SU-DHL-6 (cell line): ENCODE measurements around the gene PPP2R2C.

Experiments
- H2AFZ ChIP-seq: fragments of 200-600 bp; sonication (generic); 2 replicates; pipeline ENCODE4 v1.6.1; 2014; ENCODE audit warnings: low read depth, mild to moderate bottlenecking, moderate library complexity, mixed read lengths, antibody characterized with exemption, low read length; ENCODE audit not compliant: severe bottlenecking
- H3F3A ChIP-seq: fragments of 200-600 bp; shearing (Covaris generic); 2 replicates; pipeline ENCODE4 v1.6.0; 2016; ENCODE audit warnings: antibody characterized with exemption, mild to moderate bottlenecking; ENCODE audit not compliant: insufficient read depth
- H3K27ac ChIP-seq: fragments of 200-600 bp; sonication (generic); 2 replicates; pipeline ENCODE4 v1.5.1; 2016; ENCODE audit warnings: low read depth, mild to moderate bottlenecking, low read length, moderate library complexity, mixed read lengths
- H3K27me3 ChIP-seq: fragments of 200-600 bp; sonication (generic), shearing (Covaris generic); 2 replicates; pipeline ENCODE4 v1.6.0; 2014; ENCODE audit warnings: mild to moderate bottlenecking, low read length
- H3K36me3 ChIP-seq: fragments of 200-600 bp; sonication (generic); 2 replicates; pipeline ENCODE4 v1.6.1; 2014; ENCODE audit warnings: mild to moderate bottlenecking, low read length, mixed read lengths
- H3K4me2 ChIP-seq: fragments of 300-600, 200-600 bp; shearing (Covaris generic), sonication (generic); 2 replicates; pipeline ENCODE4 v1.6.0; 2014; ENCODE audit warnings: low read length, low read depth, mild to moderate bottlenecking; ENCODE audit not compliant: poor library complexity, severe bottlenecking
- H3K4me3 ChIP-seq: fragments of 200-600 bp; sonication (generic); 2 replicates; pipeline ENCODE4 v1.5.1; 2014; ENCODE audit warnings: antibody characterized with exemption, low read length, mild to moderate bottlenecking, mixed read lengths; ENCODE audit not compliant: insufficient read depth, poor library complexity, severe bottlenecking
- H3K79me2 ChIP-seq: fragments of 200-600 bp; sonication (generic); 2 replicates; pipeline ENCODE4 v1.6.1; 2014; ENCODE audit warnings: mild to moderate bottlenecking, low read length, moderate library complexity; ENCODE audit not compliant: insufficient read depth
- H3K9ac ChIP-seq: fragments of 200-600 bp; sonication (generic); 2 replicates; pipeline ENCODE4 v1.7.0; 2014; ENCODE audit warnings: mild to moderate bottlenecking, low read length
- H3K9me2 ChIP-seq: fragments of 200-600 bp; sonication (generic); replicated peaks from 2 replicates; pipeline ENCODE4 v1.6.1; 2014; ENCODE audit warnings: low read length; ENCODE audit not compliant: insufficient read depth
- H3K9me3 ChIP-seq: fragments of 200-600 bp; sonication (generic); 2 replicates; pipeline ENCODE4 v1.6.1; 2014; ENCODE audit warnings: low read length, mixed read lengths; ENCODE audit not compliant: insufficient read depth
- H4K20me1 ChIP-seq: fragments of 200-600 bp; sonication (generic); 2 replicates; pipeline ENCODE4 v1.6.1; 2014; ENCODE audit warnings: low read depth, mild to moderate bottlenecking, antibody characterized with exemption, low read length, moderate library complexity, mixed read lengths
- CTCF ChIP-seq: fragments of 200-600 bp; sonication (generic); IDR thresholded peaks from one replicate; pipeline ENCODE4 v1.5.1; 2017; ENCODE audit warnings: antibody characterized with exemption, mild to moderate bottlenecking, low read length, moderate library complexity; ENCODE audit not compliant: insufficient read depth, poor library complexity, severe bottlenecking
- EZH2phosphoT487 ChIP-seq: fragments of 200-600 bp; sonication (generic), shearing (Covaris generic); conservative IDR thresholded peaks from 2 replicates; pipeline ENCODE4 v1.6.1; 2018; ENCODE audit warnings: mild to moderate bottlenecking, antibody characterized with exemption, low read length, moderate library complexity, mixed read lengths

The PPP2R2C gene

DNA sequence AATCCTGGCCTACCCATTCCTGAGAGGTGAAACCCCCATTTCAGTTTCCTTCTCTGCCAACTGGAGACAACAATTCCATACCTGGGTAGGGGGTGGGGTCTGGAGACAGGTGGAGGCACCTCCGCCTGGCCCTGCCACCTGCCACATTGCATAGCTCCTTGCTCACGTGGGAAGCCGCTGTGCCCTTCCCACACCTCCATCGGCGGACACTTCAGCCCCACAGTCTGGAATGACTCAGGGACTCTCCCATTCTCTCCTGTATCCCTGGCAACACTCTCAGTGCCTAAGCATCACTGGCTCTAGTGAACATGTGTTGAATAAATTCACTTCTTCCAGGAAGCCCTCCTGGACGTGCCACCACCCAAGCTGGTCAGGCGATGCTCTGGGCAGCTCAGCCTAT, 21.7 kb downstream of the PPP2R2C start:
- no peaks in the 10 kb centered on the region for H4K20me1 ChIP-seq
- no peak overlapping the region for H3K4me2 ChIP-seq
- no peak for TF ChIP-seq CTCF
- no peak for TF ChIP-seq EZH2phosphoT487

GRCh38 chr4:6449746-6450369, 22.6 kb downstream of the PPP2R2C start:
- no peak overlapping the region for H3K27ac ChIP-seq
- H3F3A ChIP-seq = no peaks in the 10 kb centered on the region
- TF ChIP-seq CTCF (no peak), EZH2phosphoT487 (no peak)
- no peaks in the 10 kb centered on the region for H3K9me2 ChIP-seq
- no peaks in the 10 kb centered on the region for H4K20me1 ChIP-seq
- no peak overlapping the region for H3K9ac ChIP-seq
- H3K9me3 ChIP-seq = no peaks in the 10 kb centered on the region
- no peaks in the 10 kb centered on the region for H3K36me3 ChIP-seq
- no peaks in the 10 kb centered on the region for H3K79me2 ChIP-seq
- H3K27me3 ChIP-seq = no peaks in the 10 kb centered on the region
- H3K4me2 ChIP-seq = no peak overlapping the region
- H2AFZ ChIP-seq = no peak overlapping the region
- no peak overlapping the region for H3K4me3 ChIP-seq

More for the DNA sequence above, 21.7 kb downstream of the PPP2R2C start:
- no peaks in the 10 kb centered on the region for H3K9me3 ChIP-seq
- no peak overlapping the region for H2AFZ ChIP-seq
- H3K27me3 ChIP-seq = no peaks in the 10 kb centered on the region
- no peak overlapping the region for H3K27ac ChIP-seq
- H3K9ac ChIP-seq = no peak overlapping the region
- no peak overlapping the region for H3K4me3 ChIP-seq
- no peaks in the 10 kb centered on the region for H3K36me3 ChIP-seq
- no peaks in the 10 kb centered on the region for H3K9me2 ChIP-seq
- no peaks in the 10 kb centered on the region for H3K79me2 ChIP-seq
- no peaks in the 10 kb centered on the region for H3F3A ChIP-seq

- Histone ChIP-seq H3K4me3 (no peak overlapping the region), H3K36me3 (no peaks in the 10 kb centered on the region), H3K9ac (no peak overlapping the region), H3K9me2 (no peaks in the 10 kb centered on the region), H3K9me3 (no peaks in the 10 kb centered on the region), H3K79me2 (no peaks in the 10 kb centered on the region), H3K27me3 (no peaks in the 10 kb centered on the region), H4K20me1 (no peaks in the 10 kb centered on the region), H3F3A (no peaks in the 10 kb centered on the region), H2AFZ (no peak overlapping the region), H3K27ac (no peak overlapping the region), H3K4me2 (no peak overlapping the region)
- TF ChIP-seq CTCF (no peak), EZH2phosphoT487 (no peak)
Measured at GRCh38 chr4:6449335-6449734, 23.1 kb downstream of the PPP2R2C start.
